Fibroblast of lung (primary cell): ENCODE data around the gene DIS3L2.

Experiments used
- CTCF ChIP-seq, 2 donors: IDR thresholded peaks in 1 of 2; conservative IDR thresholded peaks in 1 of 2; 1 replicate in 1 of 2; 2 replicates in 1 of 2; pipeline ENCODE4 v1.5.1; 2011 to 2012; ENCODE audit warnings: low read length in 2 of 2, control low read depth in 1 of 2, inconsistent platforms in 1 of 2, low read depth in 1 of 2, mild to moderate bottlenecking in 1 of 2
- EZH2 ChIP-seq: IDR thresholded peaks from 2 replicates; pipeline ENCODE4 v1.5.1; 2012; ENCODE audit warnings: low read length, control low read depth, mild to moderate bottlenecking; ENCODE audit errors: missing control alignments

GRCh38 chr2:232353096-232353495 lies 391.6 kb downstream of the DIS3L2 start:
- no peak for TF ChIP-seq EZH2
- no peak for TF ChIP-seq CTCF (conservative IDR thresholded peaks at IDR 0.05 in 1 of 2, IDR thresholded peaks at IDR 0.05 in 1 of 2; ENCODE audit: low read depth in 1 of 2, low read length in 2 of 2)
